ENCODE results near the gene PHF20. TPM values are rescaled to one million over a fixed set of nuclear protein-coding genes. Genes with fewer than 3 reads are reported as not detected.
A peak's percentile ranks its signal among the peaks of the same experiment; 100 is the strongest.

Gene PHF20
- polyA plus RNA-seq, 1 donor from 2014 or later, result 49.2 TPM

DNA sequence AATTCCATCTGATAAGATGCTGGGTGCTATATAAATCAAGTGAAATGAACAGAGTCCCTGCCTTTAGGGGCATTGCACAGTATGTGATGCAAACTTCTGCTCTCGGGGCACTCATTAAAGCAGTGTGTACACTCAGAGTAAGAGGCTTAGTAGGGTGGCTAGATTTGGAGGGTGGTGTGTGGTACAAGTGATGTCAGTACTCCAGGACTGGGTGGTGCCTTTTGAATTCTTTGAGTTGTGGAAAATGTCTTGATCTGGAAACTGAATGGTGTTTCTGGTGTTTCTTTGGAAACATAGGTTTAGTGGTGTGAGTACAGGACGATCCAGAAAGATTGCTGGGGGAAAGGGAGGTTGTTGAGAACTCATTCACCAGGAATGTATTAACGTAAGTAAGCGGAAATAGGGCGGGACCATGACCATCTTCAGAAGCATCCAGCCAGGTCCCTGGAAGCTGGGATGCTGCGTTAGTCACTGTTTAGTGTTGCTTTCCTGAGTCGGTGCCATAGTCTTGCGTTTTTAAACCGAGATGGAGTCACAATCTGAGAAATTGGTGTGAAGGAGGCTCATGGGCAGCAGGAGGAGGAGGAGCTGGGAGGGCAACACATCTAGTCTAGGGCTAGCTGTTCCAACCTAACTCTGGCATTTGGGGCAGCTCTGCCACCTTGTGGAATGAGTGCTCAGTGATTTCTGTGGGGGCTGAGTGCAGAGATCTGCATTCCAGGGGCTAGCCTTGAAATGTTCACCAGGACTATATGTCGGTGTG is 112.1 kb downstream of the PHF20 start:
- H4K20me1 ChIP-seq (ENCODE audit: insufficient read depth), result no peaks in the 10 kb centered on the region
- H3K9me3 ChIP-seq (ENCODE audit: low read length), result no peaks in the 10 kb centered on the region
- TF ChIP-seq REST (IDR thresholded peaks at IDR 0.05; ENCODE audit: borderline replicate concordance), result no peak
- no peak for TF ChIP-seq TAF1 (IDR thresholded peaks at IDR 0.05; ENCODE audit: low read depth)
- peak; percentile 72 for TF ChIP-seq RAD21 (conservative IDR thresholded peaks at IDR 0.05)
- TF ChIP-seq MXI1 (conservative IDR thresholded peaks at IDR 0.05; ENCODE audit: poor library complexity, severe bottlenecking), result no peak
- TF ChIP-seq SMC3 (conservative IDR thresholded peaks at IDR 0.05; ENCODE audit: poor library complexity), result peak; percentile 75
- TF ChIP-seq EP300 (conservative IDR thresholded peaks at IDR 0.05; ENCODE audit: poor library complexity, severe bottlenecking), result no peak
- no peak for TF ChIP-seq EZH2 (IDR thresholded peaks at IDR 0.05; ENCODE audit: borderline replicate concordance, insufficient read depth, low read length, poor library complexity, severe bottlenecking)
- TF ChIP-seq CTCF (IDR thresholded peaks at IDR 0.05; ENCODE audit: poor library complexity, severe bottlenecking), result peak; percentile 71
- no peaks in the 10 kb centered on the region for H3K79me2 ChIP-seq (replicated peaks; ENCODE audit: insufficient read depth, low read length)
- no peak overlapping the region for H3K27ac ChIP-seq (ENCODE audit: low read length)
- no peak overlapping the region for H3K4me2 ChIP-seq (ENCODE audit: low read length)
- H3K9ac ChIP-seq (ENCODE audit: low read length), result no peak overlapping the region
- H2AFZ ChIP-seq (ENCODE audit: low read depth, low read length), result no peak overlapping the region
- no peaks in the 10 kb centered on the region for H3F3A ChIP-seq (ENCODE audit: insufficient read depth, low read length, poor library complexity, severe bottlenecking)
- no peaks in the 10 kb centered on the region for H3K9me2 ChIP-seq (ENCODE audit: insufficient read depth, low read length)
- no peaks in the 10 kb centered on the region for H3K27me3 ChIP-seq (ENCODE audit: insufficient read depth, low read depth, low read length)
- no peak overlapping the region for H3K4me3 ChIP-seq (ENCODE audit: low read length)
- no peaks in the 10 kb centered on the region for H3K36me3 ChIP-seq (ENCODE audit: insufficient read depth, low read length)

DNA sequence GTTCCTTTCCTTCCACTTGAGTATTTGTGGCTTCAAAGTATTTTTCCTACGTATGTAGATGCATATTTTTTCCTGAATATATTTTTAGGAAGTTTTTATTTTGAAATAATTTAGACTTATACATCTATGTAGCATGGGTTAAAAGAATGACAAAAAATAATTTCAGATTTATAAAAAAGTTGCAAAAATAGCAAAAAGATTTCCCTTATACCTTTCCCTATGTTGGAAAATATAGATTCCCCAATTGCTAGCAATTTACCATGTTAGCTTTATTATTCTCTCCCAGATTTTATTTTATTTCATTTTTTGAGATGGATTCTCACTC is 112.7 kb downstream of the PHF20 start:
- Histone ChIP-seq H2AFZ (ENCODE audit: low read depth, low read length) (no peak overlapping the region), H3K4me3 (ENCODE audit: low read length) (no peak overlapping the region), H3K27me3 (ENCODE audit: insufficient read depth, low read depth, low read length) (no peaks in the 10 kb centered on the region), H3K79me2 (replicated peaks; ENCODE audit: insufficient read depth, low read length) (no peaks in the 10 kb centered on the region), H3K9me3 (ENCODE audit: low read length) (no peaks in the 10 kb centered on the region), H3K36me3 (ENCODE audit: insufficient read depth, low read length) (no peaks in the 10 kb centered on the region), H3K9me2 (ENCODE audit: insufficient read depth, low read length) (no peaks in the 10 kb centered on the region), H3K27ac (ENCODE audit: low read length) (no peak overlapping the region), H3K4me2 (ENCODE audit: low read length) (no peak overlapping the region), H3K9ac (ENCODE audit: low read length) (no peak overlapping the region), H3F3A (ENCODE audit: insufficient read depth, low read length, poor library complexity, severe bottlenecking) (no peaks in the 10 kb centered on the region), H4K20me1 (ENCODE audit: insufficient read depth) (no peaks in the 10 kb centered on the region)
- TF ChIP-seq SMC3 (conservative IDR thresholded peaks at IDR 0.05; ENCODE audit: poor library complexity) (peak; percentile 9), CTCF (IDR thresholded peaks at IDR 0.05; ENCODE audit: poor library complexity, severe bottlenecking) (peak; percentile 5), EZH2 (IDR thresholded peaks at IDR 0.05; ENCODE audit: borderline replicate concordance, insufficient read depth, low read length, poor library complexity, severe bottlenecking) (no peak), RAD21 (conservative IDR thresholded peaks at IDR 0.05) (peak; percentile 3)
